ENCODE results near the gene APOA4.

The APOA4 gene

GRCh38 chr11:116798368-116798767, 24.7 kb downstream of the APOA4 start:
- no peak for DNase-seq

- DNase-seq, result no peak
Measured at GRCh38 chr11:116797816-116798215, 25.3 kb downstream of the APOA4 start.

- no peak for DNase-seq
Measured at GRCh38 chr11:116796548-116796947, 26.6 kb downstream of the APOA4 start.

GRCh38 chr11:116794851-116795250, 28.3 kb downstream of the APOA4 start:
- no peak for DNase-seq

- no peak for DNase-seq
Measured at GRCh38 chr11:116793772-116794097, 29.4 kb downstream of the APOA4 start.

- DNase-seq, result no peak
Measured at GRCh38 chr11:116792869-116793771, 30.0 kb downstream of the APOA4 start.

- no peak for DNase-seq
Measured at GRCh38 chr11:116792144-116792868, 30.8 kb downstream of the APOA4 start.

GRCh38 chr11:116791813-116792143, 31.3 kb downstream of the APOA4 start, which contains the start of gene APOA5:
APOA5 (minus strand) TSS chr11:116791879; CDS start chr11:116791860, 19 bp downstream.
- DNase-seq, result no peak

- DNase-seq, result peak; percentile 72
Measured at GRCh38 chr11:116791002-116791812, 31.9 kb downstream of the APOA4 start.

GRCh38 chr11:116790167-116791001, 32.7 kb downstream of the APOA4 start:
- no peak for DNase-seq

- DNase-seq, result no peak
Measured at GRCh38 chr11:116788975-116789374, 34.1 kb downstream of the APOA4 start.

- DNase-seq, result no peak
Measured at GRCh38 chr11:116788534-116788933, 34.6 kb downstream of the APOA4 start.

GRCh38 chr11:116787786-116788486, 35.2 kb downstream of the APOA4 start, which contains the start of gene ZPR1:
ZPR1 (minus strand) TSS chr11:116788023; CDS start chr11:116787990, 33 bp downstream.
- DNase-seq, result peak; percentile 85

GRCh38 chr11:116787436-116787785, 35.7 kb downstream of the APOA4 start:
- DNase-seq, result no peak

- DNase-seq, result no peak
Measured at GRCh38 chr11:116786966-116787365, 36.1 kb downstream of the APOA4 start.

- no peak for DNase-seq
Measured at GRCh38 chr11:116786326-116786725, 36.8 kb downstream of the APOA4 start.

GRCh38 chr11:116782728-116783127, 40.4 kb downstream of the APOA4 start:
- no peak for DNase-seq

GRCh38 chr11:116778556-116778955, 44.5 kb downstream of the APOA4 start:
- no peak for DNase-seq

GRCh38 chr11:116777056-116777455, 46.0 kb downstream of the APOA4 start:
- no peak for DNase-seq

GRCh38 chr11:116776522-116776984, 46.6 kb downstream of the APOA4 start:
- peak; percentile 60 for DNase-seq

GRCh38 chr11:116775975-116776374, 47.1 kb downstream of the APOA4 start:
- DNase-seq, result no peak

GRCh38 chr11:116774661-116775060, 48.4 kb downstream of the APOA4 start:
- no peak for DNase-seq

Data from RPMI8226 (cell line).